Activated CD4-positive, alpha-beta T cell treated with anti-CD3 and anti-CD28 coated beads for 48 hours (primary cell): ENCODE measurements around the gene RER1.

Experiments
- DNase-seq: peaks from one replicate; pipeline ENCODE4 v3.0.0-alpha.2; 2020

Gene RER1

DNA sequence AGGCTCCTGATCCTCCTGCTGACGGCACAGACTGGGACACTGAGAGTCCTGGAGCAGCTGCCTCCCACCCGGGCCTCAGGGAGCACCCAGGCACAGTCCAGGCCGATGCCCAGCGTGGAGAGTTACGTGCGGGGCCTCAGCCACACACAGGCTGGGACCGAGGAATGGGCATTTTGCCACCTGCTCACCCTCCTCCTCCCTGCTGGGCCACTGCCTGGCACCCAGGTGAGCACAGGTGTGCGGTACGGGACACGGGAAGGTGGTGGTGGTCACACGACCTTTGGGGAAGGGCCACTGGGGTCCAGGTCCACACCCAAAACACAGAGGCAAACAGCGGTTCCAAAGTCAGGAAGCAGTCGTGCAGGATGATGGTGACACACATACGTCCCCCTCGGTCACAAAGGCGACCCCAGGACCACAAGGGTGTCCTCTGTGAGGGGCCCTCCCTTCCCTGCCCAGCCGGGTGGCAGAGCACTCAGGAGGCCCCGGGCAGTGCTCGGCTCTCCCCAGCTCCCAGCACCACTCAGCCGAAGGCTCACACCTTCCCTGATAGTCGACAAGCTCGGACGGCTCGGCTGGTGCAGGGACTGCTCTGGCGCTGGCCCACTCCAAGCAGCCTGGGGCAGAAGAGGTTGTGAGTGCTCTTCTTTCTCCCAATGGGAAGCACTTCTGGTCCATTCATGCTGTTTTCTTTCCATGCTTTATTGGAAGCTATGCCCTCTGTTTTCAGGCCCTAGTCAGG is 14.5 kb upstream of the RER1 start:
- DNase-seq: no peak

DNA sequence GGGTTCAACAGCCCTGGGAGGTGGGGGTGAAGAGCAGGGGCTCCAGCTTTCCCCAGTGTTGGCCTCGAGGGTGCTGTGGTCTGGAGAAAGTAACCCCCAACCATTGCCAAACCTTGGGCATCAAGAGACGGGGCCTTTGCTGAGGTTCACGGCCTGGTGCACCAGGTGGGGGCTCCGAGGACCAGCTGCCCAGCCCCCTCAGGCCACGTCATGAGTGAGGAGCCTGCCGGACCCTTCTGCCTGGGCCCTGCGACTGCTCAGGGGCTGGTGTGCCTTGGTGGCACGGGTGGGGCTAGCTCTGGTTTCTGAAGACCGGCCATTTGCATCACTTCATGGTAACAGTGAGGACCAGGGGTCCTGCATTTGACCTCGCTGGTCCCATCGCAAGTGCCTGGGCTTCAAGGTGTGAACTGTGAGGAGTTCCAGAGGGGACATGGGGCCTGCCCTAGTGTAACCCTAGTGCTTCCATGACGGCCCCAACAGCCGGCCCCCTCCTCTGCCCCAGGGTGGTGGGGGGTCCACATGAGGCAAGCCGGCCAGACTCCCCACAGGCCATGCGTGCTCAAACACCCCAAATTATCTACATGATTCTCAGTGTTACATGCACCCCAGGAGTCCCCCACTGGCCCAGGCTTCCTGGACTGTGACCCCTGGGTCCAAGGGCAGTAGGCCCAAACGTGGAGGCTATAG is 13.7 kb upstream of the RER1 start:
- no peak for DNase-seq

DNA sequence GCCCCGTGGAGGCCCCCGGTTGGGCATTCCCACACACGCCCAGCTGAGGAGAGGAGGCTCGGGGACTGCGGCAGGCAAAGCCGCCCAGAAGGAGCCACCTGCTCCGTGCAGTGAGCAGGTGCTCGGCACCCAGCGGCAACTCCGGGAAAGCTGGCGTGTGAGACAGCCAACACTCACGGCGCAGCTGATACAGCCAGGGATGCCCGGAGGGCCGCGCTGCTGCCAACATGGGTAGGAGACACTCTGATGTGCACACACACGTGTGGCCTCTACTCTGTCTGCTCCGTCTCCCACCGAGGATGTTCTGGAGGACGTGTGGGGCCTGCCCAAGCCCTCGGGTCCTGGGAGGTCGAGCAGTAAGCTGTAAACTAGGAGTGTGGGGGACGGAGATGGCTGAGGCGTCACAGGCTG is 13.2 kb upstream of the RER1 start:
- no peak for DNase-seq

DNA sequence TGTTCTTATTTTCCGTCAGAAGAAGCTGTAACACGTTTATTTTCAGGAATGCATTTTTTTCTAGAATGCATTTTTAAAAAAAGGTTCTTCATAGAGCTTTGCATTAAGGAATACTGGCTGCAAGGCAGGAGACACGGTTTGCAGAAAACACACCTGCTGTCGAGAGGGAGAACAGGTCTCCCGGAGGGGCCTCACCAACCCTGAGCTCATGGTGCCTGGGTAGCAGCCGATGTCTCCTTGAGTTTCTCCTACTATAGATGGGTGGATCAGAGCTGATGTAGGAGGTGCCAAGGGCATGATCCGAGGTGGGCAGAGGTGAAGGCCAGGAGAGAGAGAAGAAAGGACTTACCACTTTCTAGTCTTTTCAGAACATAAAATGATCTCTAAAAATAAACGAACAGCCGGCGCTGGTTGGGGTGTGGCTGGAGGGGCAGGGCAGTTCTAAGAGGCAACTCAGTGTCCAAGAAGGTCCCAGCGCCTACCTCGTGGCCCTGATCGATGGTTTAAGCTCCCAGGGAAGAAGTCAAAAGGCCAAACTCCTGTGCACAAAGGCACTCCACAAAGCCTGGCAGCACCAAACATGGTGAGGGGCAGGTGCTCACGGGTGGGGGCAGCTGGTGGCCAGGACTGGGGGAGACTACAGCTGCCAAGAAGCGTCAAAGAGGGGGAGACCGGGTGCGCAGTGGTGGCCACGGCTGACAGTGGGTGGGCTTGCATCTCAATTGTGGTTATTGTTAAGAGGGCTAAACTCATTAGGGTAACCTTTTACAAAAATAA is 12.5 kb upstream of the RER1 start:
- no peak for DNase-seq

DNA sequence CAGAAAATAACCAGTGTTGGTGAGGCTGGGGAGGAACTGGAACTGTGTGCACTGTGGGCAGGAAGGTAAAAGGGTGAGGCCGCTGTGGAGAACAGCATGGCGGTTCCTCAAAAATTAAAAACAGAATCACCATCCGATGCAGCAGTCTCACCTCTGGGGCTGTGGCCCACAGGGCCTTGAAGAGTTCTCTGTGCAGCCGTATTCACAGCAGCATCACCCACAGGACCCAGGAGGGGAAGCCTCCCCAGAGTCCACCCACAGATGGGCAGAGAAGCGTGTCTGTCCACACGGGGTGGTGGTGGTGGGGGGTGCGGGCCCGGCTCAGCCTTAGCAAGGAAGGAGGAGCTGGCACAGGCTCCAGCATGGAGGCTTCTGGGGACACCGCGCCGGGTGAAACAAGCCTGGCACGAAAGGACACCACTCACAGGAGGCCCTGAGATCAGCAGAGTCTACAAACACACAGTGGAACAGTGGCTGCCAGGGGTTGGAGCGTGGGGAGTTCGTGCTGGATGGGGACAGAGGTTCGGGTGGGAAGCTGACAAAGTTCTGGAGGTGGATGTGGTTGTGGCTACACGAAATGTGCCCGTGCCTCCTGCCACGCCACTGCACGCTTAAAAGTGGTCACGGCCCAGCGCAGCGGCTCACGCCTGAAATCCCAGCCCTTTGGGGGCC is 11.8 kb upstream of the RER1 start:
- no peak for DNase-seq

DNA sequence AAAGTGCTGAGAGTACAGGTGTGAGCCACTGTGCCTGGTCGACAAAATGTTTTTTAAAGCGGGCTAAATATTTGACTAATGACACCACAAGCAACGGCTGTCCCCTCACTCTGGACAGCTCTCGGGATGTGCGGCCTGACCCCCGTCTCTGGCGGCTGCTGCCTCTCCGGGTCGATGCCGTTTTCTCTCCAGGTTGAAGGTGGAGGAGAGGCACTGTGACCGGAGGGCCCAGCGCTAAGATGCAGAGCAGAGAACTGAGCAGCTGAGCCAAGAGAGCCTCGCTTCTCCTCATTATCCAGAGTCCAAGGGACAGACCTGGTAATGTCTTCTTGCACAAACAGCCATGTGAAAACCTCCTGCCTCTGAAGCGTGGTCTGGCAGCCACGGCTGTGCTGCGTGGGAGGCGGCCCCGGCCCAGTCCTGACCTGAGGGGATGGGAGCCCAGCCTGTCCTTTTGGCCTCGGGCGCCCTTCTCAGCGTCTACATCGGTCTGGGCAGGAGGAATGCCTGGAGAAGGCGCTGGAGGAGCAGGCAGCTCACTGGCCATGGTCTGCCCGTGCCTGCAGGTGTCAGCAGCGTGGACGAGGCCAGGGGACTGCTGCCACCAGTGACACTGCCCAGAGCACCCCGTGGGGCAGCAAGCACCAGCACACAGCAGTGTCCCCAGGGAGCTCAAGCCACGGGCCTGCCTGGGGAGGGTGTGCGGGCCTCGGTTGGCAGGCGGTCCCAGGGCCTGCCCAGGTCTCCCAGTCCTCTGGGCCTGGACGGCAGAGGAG is 10.6 kb upstream of the RER1 start:
- DNase-seq: no peak

DNA sequence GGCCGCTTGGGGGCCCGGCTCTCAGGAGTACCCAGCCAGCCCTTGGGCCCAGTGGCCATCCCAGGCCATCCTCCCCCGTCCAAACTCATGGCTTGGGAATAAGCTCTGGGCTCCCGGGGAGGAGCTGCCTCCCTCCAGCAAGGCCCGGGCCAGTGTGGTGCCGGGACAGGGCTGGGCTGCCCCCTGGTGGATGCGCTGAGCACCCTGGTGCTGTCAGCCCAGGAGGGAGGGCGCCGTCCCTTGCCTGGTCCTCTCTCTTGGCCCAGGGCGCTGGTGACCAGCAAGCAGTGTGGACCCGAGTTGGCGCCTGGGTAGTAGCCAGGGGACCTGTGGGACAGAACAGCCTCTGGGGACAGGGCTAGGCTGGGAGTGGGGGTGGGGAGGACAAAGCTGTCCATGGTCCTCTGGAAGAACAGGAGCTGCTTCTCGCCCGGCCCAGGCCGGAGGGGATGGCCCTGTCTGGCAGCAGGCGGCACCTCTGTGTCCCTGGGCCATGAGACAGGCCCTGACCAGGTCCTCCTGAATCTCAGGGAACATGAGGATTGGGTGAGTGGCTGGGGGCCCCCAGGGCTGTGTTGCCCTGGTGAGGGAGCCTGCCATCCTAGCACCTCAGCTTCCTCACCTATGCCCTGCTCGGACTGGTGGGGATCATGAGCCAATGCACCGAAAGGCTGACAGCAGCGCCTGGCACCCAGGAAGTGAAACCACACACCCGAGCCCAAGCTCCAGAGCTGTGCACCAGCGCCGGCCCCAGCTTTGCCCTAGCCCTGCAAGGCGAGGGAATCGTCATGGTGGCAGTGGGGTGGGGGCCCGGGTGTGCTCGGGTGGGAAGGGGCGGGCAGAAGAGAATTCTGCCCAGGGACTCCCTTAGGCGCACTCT is 9.7 kb upstream of the RER1 start:
- peak; percentile 85 for DNase-seq

DNA sequence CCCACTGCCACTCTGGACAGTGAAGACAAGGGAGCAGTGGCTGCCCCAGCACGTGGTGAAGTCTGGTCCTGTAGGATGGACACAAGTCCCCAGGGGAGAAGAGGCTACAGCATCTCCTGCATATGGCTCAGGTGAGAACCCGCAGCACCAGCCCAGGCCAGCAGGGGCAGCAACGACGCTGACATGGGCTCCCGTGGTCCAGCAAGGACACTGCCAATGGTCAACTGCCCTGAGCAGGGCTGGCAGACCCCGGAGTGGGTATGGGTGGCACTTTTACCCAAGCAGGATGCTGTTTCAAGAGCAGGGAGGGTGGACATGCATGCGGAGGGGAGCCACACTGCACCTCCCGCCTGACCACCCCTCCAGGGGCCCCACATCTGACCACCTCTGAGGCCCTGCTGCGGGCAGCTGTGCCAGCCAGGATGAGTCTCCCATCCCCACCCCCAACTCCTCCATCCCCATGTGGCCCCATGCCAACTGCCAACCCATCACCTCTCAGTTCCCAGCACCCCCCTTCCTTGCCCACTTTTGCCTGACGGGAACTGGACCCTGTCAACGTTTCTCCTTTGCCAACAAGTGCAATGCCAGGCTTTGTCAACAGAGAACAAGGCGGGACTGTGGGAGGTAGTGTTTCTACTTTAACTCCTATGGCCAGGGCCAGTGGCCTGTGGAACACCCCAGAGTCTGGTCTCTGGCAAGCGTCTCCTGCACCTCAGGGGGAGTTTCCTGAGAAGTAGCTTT is 8.8 kb upstream of the RER1 start:
- peak; percentile 55 for DNase-seq

DNA sequence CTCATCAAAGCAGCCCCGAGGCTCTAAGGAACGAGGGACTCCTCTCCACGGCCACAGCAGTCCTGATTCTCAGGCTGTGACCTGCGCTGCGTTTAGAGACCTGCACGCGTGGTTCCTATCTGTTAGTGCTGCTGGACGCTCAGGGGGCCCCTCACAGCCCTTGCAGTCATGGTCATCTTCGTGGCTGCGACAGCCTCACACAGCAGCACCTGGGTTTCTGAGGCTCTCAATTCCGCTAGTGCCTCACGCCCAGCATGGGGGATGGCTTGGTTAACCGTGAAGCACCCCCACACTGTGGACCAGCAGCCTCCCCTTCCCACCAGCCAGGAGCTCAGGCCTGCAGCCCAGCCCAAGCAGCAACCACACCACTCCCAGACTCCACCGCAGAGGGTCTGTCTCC is 8.1 kb upstream of the RER1 start:
- DNase-seq: no peak

DNA sequence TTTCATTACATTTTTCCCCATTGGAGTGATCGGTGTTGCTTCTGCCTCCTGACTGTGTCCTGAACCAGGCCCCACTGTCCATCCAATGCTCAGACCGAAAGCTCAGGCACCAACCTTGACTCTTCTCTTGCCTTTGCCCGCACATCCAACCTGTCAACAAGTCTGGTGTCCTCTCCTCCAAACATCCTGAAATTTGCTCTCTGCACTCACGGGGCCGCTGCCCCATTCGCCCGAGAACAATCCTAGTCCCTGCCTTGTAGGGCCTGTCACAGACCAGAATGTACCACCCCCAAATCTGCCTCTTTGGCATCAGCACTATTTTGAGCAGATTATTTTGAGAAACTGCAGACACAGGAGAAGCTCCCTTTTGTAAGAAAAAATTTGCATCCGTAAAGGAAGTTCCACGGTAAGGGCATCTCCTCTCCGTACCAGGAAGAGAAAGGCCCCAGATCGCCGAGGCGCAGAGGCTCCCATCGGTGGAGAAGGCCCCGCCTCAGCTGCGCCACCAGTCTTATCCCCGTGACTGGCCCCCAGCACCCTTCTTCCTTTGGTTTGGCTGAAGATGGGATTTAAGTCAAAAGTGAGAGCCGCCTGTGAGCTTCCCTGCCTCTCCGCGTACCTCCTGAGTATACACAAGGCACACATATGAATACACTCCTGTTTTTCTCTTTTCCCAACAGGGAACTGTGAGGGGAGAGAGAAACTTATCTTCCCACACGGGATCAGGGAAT is 7.3 kb upstream of the RER1 start:
- no peak for DNase-seq

DNA sequence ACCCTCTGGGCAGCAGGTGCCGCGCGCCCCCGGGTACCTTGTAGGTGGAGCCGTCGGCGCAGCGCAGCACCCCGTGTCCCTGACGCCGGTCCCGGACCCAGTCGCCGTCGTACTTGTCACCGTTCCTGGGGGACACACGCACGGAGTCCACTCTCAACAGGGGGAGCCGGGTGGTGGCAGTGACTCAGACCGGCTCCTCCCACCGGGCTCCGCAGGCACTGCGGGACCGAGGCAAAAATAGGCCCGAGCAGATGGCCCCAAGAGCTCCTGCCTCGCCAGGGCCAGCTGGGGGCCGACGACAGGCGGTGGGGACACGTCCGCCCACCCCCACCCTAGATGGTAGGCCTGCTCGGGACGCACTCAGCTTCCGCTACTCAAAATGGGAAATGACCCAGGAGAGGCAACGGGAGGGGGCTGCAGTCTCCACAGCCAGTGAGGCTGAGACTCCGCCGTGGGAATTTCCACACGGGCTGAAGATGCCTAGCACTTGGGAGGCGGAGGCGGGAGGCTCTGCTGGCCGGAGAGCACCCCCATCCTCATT is 6.6 kb upstream of the RER1 start:
- DNase-seq: no peak

DNA sequence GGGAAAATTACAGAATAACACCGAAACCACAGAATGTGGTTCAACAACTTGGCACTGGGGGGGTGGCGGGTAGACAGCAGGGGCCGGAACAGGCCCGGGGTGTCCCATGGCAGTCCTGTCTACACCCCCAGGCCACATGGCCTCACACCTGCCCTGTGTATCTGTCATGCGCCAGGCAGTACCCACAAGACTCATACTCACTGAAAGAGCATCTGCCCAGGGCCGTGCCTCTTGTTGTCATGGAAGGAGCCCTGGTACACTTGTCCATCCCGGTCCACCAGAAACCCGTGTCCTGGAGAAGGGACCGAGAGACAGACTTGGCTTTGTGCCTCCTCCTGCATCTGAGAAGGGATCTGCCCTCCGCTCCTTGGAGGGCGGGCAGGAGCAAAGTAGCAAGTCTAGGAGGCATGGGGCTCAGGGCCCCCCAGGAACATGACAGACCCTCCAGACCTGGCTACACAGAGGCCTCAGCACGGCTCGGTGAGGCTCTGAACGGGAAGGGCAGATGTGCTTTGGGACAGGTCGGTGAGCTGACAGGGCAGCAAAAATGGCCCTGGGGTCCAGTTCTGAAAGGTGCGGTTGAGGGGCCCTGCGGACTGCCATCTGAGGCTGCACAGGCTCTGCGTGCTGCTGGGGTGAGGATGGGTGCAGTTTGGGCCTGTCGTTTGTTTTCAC is 5.9 kb upstream of the RER1 start:
- no peak for DNase-seq

DNA sequence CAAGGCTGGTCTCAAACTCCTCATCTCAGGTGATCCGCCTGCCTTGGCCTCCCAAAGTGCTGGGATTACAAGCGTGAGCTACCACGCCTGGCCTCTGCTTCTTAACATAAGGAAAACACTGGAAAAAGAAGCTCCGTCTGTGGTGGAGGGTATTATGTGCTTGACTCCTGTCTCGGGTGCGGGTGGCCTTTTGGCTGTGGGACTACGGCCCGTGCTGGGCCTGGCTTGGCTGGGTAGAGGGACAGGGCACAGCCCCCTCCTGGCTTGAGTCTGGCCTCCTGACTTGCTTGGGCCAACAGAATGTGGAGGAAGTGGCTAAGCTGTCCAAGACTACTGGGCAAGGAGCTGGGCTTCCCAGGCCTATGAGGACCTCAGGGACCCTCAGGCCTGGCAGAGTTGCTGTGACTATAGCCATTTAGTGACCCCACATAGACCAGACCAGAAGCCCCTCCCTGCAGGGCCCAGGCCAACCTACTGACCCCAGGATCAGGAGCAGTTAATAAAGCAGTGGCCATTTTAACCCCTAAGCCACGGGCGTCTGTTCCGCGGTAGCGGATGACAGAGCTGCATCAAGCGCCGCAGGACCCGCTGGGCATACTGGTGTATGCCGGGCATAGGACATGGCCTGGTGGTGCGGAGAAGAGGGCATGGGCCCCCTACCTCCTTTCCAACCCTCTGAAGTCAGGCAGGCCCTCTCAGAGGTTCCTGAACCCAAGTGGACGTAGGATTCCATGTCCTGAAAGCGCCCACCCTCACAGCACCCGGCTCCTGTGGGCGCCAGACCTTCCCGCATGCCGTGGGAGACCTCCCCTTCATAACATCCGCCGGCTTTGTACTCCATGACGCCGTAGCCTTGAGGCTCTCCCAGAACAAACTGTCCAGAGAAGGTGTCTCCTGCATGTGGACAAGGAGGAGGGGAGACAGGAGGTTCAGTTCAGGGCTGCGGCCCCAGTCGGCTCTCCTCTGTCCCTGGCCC is 4.7 kb upstream of the RER1 start:
- no peak for DNase-seq

DNA sequence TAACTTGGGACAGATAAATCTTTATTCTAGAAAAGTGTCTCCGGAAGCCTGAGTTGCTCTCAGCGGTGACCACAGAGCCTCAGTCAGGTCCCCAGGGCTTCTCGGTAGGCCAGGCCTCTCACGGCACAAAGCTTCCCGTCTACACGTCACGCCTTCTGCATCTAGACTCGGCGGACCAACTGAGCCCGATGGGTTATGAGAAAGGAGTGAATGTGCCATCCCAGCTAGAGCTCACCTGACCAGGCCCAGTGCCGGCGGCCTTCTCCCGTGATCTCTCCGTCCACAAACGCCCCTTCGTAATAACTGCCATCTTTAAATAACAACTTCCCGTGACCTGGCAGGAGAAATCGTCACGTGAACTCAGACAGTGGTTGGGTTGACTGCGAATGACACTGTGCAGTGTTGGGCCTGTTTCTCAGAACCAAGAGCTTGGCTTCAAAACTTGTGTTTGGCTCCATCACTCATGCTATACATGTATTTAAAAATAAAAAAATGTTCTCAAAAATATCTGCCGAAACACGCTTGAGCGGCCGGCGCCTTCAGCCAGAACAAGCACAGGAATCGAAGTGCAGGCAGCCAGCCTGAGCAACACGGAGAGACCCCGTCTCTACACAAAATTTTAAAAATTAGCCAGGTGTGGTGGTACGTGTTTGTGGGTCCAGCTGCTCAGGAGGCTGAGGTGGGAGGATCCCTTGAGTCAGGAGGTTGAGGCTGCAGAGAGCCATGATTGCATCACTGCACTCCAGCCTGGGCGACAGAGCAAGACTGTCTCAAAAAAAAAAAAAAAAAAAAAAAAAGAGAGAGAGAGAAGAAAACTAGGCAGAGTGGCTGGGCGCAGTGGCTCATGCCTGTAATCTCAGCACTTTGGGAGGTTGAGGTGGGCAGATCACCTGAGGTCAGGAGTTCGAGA is 3.4 kb upstream of the RER1 start:
- DNase-seq: no peak

DNA sequence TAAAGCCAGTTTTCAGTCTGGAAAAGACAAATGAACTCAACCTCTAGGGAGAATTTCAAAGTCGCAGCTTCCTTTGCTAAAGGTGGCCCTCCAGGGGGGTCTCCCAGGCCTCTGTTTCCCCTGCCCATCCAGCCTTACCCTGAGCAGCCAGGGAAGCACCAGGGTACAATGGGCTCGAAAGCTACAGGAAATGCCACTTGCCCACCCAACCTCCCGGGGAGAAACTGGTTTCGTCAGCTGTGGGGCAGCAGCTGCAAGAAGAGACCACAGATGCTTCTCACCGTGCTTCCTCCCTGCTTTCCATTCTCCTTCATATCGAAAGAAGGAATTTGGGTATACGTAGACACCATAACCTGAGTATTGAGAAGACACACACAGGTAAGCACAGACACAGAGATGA is 2.0 kb upstream of the RER1 start:
- no peak for DNase-seq

DNA sequence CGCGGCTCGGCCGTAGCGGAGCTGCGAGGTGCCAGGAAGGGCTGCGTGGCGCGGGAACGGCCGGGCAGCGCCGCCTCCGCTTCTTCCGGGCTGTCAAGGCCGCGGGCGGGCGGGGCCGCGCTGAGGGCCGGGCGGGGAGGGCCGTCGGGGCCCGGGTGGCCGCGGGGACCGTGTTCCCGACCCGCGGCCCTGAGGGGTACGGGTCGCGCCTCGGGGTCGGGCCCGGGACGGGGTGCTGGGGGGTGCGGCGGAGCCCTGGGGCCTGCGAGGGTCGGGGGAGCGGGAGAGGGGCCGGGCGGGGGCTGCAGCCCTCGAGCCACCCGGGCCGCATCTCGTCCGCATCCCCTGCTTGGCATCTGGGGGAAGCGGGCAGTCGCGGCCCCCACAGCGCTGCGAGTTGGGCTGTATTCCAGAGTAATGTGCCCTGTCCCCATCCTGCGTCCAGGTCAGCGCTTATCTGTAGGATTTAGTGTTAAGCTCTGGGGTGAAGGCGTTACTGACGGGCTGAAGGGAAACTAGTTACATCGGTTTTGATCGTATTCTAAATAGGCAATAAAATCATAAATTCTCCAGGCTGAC is 379 bp downstream of the RER1 start:
- no peak for DNase-seq
